Neural cell (in vitro differentiated cells): ENCODE results near the gene CSPG4. TPM values are rescaled to one million over a fixed set of nuclear protein-coding genes. Genes with fewer than 3 reads are reported as not detected.

Experiments
- H2AFZ ChIP-seq: fragments of 200-600, 300-800 bp; sonication (generic), shearing (Covaris generic); 2 replicates; pipeline ENCODE4 v1.6.0; 2014; ENCODE audit warnings: low read depth, mild to moderate bottlenecking, antibody characterized with exemption, low read length, moderate library complexity
- H3F3A ChIP-seq: fragments of 200-600 bp; shearing (Covaris generic); 2 replicates; pipeline ENCODE4 v1.6.1; 2016; ENCODE audit warnings: mild to moderate bottlenecking, moderate library complexity, mixed read lengths, antibody characterized with exemption, low read length; ENCODE audit not compliant: insufficient read depth, poor library complexity, severe bottlenecking
- H3K27ac ChIP-seq: fragments of 200-600, 300-800 bp; sonication (generic), shearing (Covaris generic); 2 replicates; pipeline ENCODE4 v1.5.1; 2014; ENCODE audit warnings: mild to moderate bottlenecking, low read length, moderate library complexity
- H3K27me3 ChIP-seq: fragments of 300-800, 200-600 bp; sonication (generic), shearing (Covaris generic); 2 replicates; pipeline ENCODE4 v1.6.0; 2014; ENCODE audit warnings: mild to moderate bottlenecking, low read depth, low read length, moderate library complexity; ENCODE audit not compliant: insufficient read depth
- H3K36me3 ChIP-seq: fragments of 300-800, 200-600 bp; sonication (generic), shearing (Covaris generic); 2 replicates; pipeline ENCODE4 v1.5.1; 2014; ENCODE audit warnings: mild to moderate bottlenecking, antibody characterized with exemption, low read length, moderate library complexity; ENCODE audit not compliant: insufficient read depth
- H3K4me2 ChIP-seq: fragments of 300-800, 200-600 bp; sonication (generic), shearing (Covaris generic); 2 replicates; pipeline ENCODE4 v1.6.0; 2014; ENCODE audit warnings: mild to moderate bottlenecking, low read length
- H3K4me3 ChIP-seq: fragments of 300-800, 200-600 bp; sonication (generic), shearing (Covaris generic); 2 replicates; pipeline ENCODE4 v1.5.1; 2014; ENCODE audit warnings: mild to moderate bottlenecking, low read length, moderate library complexity
- H3K79me2 ChIP-seq: fragments of 200-600 bp; shearing (Covaris generic); replicated peaks from 2 replicates; pipeline ENCODE4 v1.6.0; 2014; ENCODE audit warnings: mild to moderate bottlenecking, low read length, moderate library complexity; ENCODE audit not compliant: insufficient read depth
- H3K9ac ChIP-seq: fragments of 300-800, 200-600 bp; sonication (generic), shearing (Covaris generic); 2 replicates; pipeline ENCODE4 v1.6.1; 2016; ENCODE audit warnings: mild to moderate bottlenecking, low read length, mixed read lengths
- H3K9me2 ChIP-seq: fragments of 200-600 bp; shearing (Covaris generic); 2 replicates; pipeline ENCODE4 v1.6.1; 2016; ENCODE audit warnings: mild to moderate bottlenecking, low read length, mixed read lengths; ENCODE audit not compliant: insufficient read depth
- H3K9me3 ChIP-seq: fragments of 200-600, 300-800 bp; sonication (generic), shearing (Covaris generic); 2 replicates; pipeline ENCODE4 v1.6.1; 2016; ENCODE audit warnings: mild to moderate bottlenecking, mixed run types, low read length, moderate library complexity, mixed read lengths
- H4K20me1 ChIP-seq: fragments of 200-600 bp; shearing (Covaris generic); 2 replicates; pipeline ENCODE4 v1.6.1; 2016; ENCODE audit warnings: mild to moderate bottlenecking, mixed run types; ENCODE audit not compliant: insufficient read depth
- EP300 ChIP-seq: fragments of 450-650 bp; conservative IDR thresholded peaks from 2 replicates; pipeline ENCODE4 v1.6.1; 2014; ENCODE audit warnings: antibody characterized with exemption, mild to moderate bottlenecking, moderate library complexity; ENCODE audit not compliant: poor library complexity, severe bottlenecking
- EZH2 ChIP-seq: fragments of 200-600, 300-800 bp; shearing (Covaris generic), sonication (generic); IDR thresholded peaks from 2 replicates; pipeline ENCODE4 v1.6.1; 2014; ENCODE audit warnings: antibody characterized with exemption, low read length, borderline replicate concordance, mild to moderate bottlenecking; ENCODE audit not compliant: insufficient read depth, poor library complexity, severe bottlenecking
- MXI1 ChIP-seq: fragments of 450-650 bp; conservative IDR thresholded peaks from 2 replicates; pipeline ENCODE4 v1.6.1; 2014; ENCODE audit warnings: antibody characterized with exemption, mild to moderate bottlenecking; ENCODE audit not compliant: poor library complexity, severe bottlenecking
- POLR2AphosphoS5 ChIP-seq: IDR thresholded peaks from 2 replicates; pipeline ENCODE4 v1.6.1; 2012
- RAD21 ChIP-seq: fragments of 450-650 bp; conservative IDR thresholded peaks from 2 replicates; pipeline ENCODE4 v1.6.1; 2014; ENCODE audit warnings: antibody characterized with exemption, mild to moderate bottlenecking, moderate library complexity
- REST ChIP-seq: IDR thresholded peaks from 2 replicates; pipeline ENCODE4 v1.6.1; 2012; ENCODE audit warnings: borderline replicate concordance
- SMC3 ChIP-seq: fragments of 450-650 bp; conservative IDR thresholded peaks from 2 replicates; pipeline ENCODE4 v1.6.1; 2014; ENCODE audit warnings: antibody characterized with exemption, mild to moderate bottlenecking, moderate library complexity; ENCODE audit not compliant: poor library complexity
- TAF1 ChIP-seq: IDR thresholded peaks from 2 replicates; pipeline ENCODE4 v1.6.1; 2012; ENCODE audit warnings: low read depth
- polyA plus RNA-seq: library from polyadenylated mRNA; depleted of rRNA; stranded (reverse); fragments of >200 nt; gene quantifications from 2 replicates; pipeline ENCODE4 v1.2.3, GENCODE V29; 2014
- TF ChIP-seq, protein P1 (sequence below): fragments of 450-650 bp; IDR thresholded peaks from 2 replicates; pipeline ENCODE4 v1.5.1; 2014; ENCODE audit warnings: antibody characterized with exemption, mild to moderate bottlenecking, moderate library complexity; ENCODE audit not compliant: poor library complexity, severe bottlenecking

CSPG4 gene
- polyA plus RNA-seq, 1 donor from 2014 or later, result not detected

DNA sequence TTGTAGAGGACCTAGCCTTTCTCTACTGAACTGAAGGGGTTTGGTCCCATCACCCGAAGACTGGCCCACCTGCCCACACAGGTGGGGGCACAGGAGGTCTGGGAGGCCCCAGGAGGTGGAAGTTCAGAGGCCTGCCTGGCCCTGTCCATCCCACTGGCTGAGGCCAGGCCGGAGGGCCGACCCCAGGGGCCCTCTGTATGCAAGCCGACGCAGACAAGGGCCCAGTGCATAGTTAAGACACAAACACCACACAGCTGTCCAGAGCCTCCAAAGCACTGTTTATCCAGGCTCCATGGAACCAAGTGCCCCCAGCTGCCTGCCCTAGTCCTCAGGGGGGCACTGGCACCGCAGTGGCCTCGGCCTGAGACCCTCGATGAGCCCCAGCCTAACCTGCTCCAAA is 38.3 kb downstream of the CSPG4 start:
- Histone ChIP-seq H3K9me2 (no peaks in the 10 kb centered on the region), H3K27me3 (no peaks in the 10 kb centered on the region), H3K4me2 (no peak overlapping the region), H3F3A (no peaks in the 10 kb centered on the region), H4K20me1 (no peaks in the 10 kb centered on the region), H3K9ac (no peak overlapping the region), H3K36me3 (no peaks in the 10 kb centered on the region), H3K79me2 (no peaks in the 10 kb centered on the region), H2AFZ (no peak overlapping the region), H3K4me3 (no peak overlapping the region), H3K27ac (no peak overlapping the region), H3K9me3 (no peaks in the 10 kb centered on the region)
- TF ChIP-seq, protein P1, sequence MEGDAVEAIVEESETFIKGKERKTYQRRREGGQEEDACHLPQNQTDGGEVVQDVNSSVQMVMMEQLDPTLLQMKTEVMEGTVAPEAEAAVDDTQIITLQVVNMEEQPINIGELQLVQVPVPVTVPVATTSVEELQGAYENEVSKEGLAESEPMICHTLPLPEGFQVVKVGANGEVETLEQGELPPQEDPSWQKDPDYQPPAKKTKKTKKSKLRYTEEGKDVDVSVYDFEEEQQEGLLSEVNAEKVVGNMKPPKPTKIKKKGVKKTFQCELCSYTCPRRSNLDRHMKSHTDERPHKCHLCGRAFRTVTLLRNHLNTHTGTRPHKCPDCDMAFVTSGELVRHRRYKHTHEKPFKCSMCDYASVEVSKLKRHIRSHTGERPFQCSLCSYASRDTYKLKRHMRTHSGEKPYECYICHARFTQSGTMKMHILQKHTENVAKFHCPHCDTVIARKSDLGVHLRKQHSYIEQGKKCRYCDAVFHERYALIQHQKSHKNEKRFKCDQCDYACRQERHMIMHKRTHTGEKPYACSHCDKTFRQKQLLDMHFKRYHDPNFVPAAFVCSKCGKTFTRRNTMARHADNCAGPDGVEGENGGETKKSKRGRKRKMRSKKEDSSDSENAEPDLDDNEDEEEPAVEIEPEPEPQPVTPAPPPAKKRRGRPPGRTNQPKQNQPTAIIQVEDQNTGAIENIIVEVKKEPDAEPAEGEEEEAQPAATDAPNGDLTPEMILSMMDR, result no peak
- TF ChIP-seq REST, result no peak
- TF ChIP-seq EZH2, result no peak
- TF ChIP-seq EP300, result no peak
- no peak for TF ChIP-seq TAF1
- TF ChIP-seq RAD21, result no peak
- no peak for TF ChIP-seq MXI1
- TF ChIP-seq POLR2AphosphoS5, result no peak
- no peak for TF ChIP-seq SMC3

GRCh38 chr15:75673426-75674235 is 39.0 kb downstream of the CSPG4 start:
- no peak overlapping the region for H3K4me2 ChIP-seq
- no peaks in the 10 kb centered on the region for H3K27me3 ChIP-seq
- no peaks in the 10 kb centered on the region for H3K9me2 ChIP-seq
- H2AFZ ChIP-seq, result no peak overlapping the region
- TF ChIP-seq POLR2AphosphoS5 (no peak), EP300 (no peak)
- no peaks in the 10 kb centered on the region for H3K79me2 ChIP-seq
- no peaks in the 10 kb centered on the region for H3K36me3 ChIP-seq
- H3F3A ChIP-seq, result no peaks in the 10 kb centered on the region
- H3K9ac ChIP-seq, result no peak overlapping the region
- H4K20me1 ChIP-seq, result no peaks in the 10 kb centered on the region
- H3K4me3 ChIP-seq, result no peak overlapping the region
- H3K9me3 ChIP-seq, result no peaks in the 10 kb centered on the region
- H3K27ac ChIP-seq, result no peak overlapping the region
